ENCODE results near the gene VAMP5.
"Not testable (repeated sequence)": the region's sequence is repeated elsewhere in the genome, so short reads cannot be mapped to it uniquely, and the experiment has no call there.

VAMP5 gene

DNA sequence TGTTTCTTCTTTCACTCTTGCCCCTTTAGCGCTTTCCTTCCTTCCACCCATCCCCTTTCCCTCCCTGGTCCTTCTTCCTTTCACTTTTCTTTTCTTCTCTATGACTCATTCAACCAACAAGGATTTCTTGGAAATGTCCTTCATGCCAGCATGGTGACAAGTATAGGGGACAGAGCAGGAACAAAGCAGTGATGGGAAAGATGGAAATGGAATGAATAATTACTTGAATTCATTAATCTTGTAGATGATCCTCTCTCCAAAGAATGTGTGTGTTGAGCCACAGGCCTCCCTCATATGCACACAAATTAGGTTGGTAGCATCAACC is 1.5 kb downstream of the VAMP5 start:
- Histone ChIP-seq H3K9ac (peak overlapping the region in 10 of 11 experiments; percentile 83 to 96 (median 92); a peak in 20 of 22 replicates), H3K27me3 (no peaks in the 10 kb centered on the region), H3K4me2 (peak overlapping the region; percentile 89 to 100 (median 97)), H4K20me1 (no peaks in the 10 kb centered on the region), H3K27ac (peak overlapping the region in 10 of 11 experiments; percentile 73 to 96 (median 92); a peak in 20 of 22 replicates), H3K4me1 (peaks cover 95 to 98% (median 97%) of the 10 kb centered on the region in 10 experiments), H3K4me3 (peak overlapping the region; percentile 53 to 84 (median 78); a peak in 18 of 20 replicates), H3K36me3 (peaks cover 0 to 16% (median 0%) of the 10 kb centered on the region in 11 experiments; a peak in 8 of 22 replicates), H3K9me3 (replicated peaks in 1 of 11) (no peaks in the 10 kb centered on the region)
- TF ChIP-seq Cebpa-rat (IDR thresholded peaks at IDR 0.05): no peak

DNA sequence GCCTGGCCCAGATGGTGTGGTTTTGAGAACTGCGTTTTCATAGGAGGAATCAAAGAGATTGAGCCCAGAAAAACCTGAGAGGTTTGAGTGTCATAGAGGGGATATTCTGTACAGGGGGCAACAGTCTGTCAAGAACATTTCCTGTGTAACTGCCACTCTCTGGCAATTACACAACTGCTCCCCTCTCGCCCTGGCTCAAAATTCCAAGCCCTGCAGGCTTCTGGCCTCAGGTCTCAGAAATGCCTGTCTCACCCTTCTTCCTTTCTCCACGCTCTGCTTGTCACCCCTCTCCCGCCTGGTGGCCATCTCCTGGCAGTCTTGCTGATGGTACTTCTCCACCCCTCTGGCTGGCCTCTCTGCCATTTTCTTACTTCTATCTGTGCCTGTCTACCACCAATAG is 4.0 kb downstream of the VAMP5 start:
- TF ChIP-seq Cebpa-rat (IDR thresholded peaks at IDR 0.05): peak in 5 of 11 experiments; percentile 7 to 46 (median 34); a peak in 3 of 22 replicates
- H3K9me3 ChIP-seq (replicated peaks in 1 of 11): no peaks in the 10 kb centered on the region
- H3K4me3 ChIP-seq: peak overlapping the region in 7 of 10 experiments; percentile 6 to 54 (median 33); a peak in 10 of 20 replicates
- peak overlapping the region; percentile 51 to 96 (median 85); a peak in 21 of 22 replicates for H3K27ac ChIP-seq
- peak overlapping the region; percentile 89 to 100 (median 97) for H3K4me2 ChIP-seq
- peaks cover 5 to 26% (median 11%) of the 10 kb centered on the region in 11 experiments; a peak in 17 of 22 replicates for H3K36me3 ChIP-seq
- peaks cover 74 to 97% (median 81%) of the 10 kb centered on the region in 10 experiments for H3K4me1 ChIP-seq
- H4K20me1 ChIP-seq: no peaks in the 10 kb centered on the region
- H3K9ac ChIP-seq: peak overlapping the region; percentile 58 to 95 (median 68); a peak in 21 of 22 replicates
- no peaks in the 10 kb centered on the region for H3K27me3 ChIP-seq

DNA sequence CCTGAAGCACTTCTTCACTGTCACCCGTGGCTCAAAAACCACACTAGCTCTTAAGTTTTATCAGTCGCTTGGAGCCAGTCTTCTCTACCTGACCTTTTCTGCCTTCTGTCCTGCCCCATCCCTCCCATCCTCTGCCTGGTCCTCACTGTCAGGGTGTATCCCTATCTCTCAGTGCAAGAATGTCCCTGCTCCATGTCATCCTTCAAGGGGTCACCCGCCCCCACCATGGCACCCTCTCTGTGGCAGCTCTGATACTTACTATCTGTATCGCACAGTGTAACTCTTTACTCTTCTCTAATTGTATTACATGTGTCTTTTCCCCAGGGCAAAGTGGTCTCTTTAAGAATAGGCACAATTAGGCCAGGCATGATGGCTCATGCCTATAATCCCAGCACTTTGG is 4.4 kb downstream of the VAMP5 start:
- H3K9me3 ChIP-seq (replicated peaks in 1 of 11): no peaks in the 10 kb centered on the region
- H3K4me1 ChIP-seq: peaks cover 69 to 97% (median 77%) of the 10 kb centered on the region in 10 experiments
- peak overlapping the region in 5 of 10 experiments; percentile 12 to 54 (median 35); a peak in 7 of 20 replicates for H3K4me3 ChIP-seq
- peaks cover 5 to 30% (median 13%) of the 10 kb centered on the region in 11 experiments; a peak in 16 of 22 replicates for H3K36me3 ChIP-seq
- TF ChIP-seq Cebpa-rat (IDR thresholded peaks at IDR 0.05): no peak
- H4K20me1 ChIP-seq: no peaks in the 10 kb centered on the region
- no peaks in the 10 kb centered on the region for H3K27me3 ChIP-seq
- peak overlapping the region; percentile 89 to 100 (median 97) for H3K4me2 ChIP-seq
- peak overlapping the region; percentile 51 to 96 (median 85); a peak in 20 of 22 replicates for H3K27ac ChIP-seq
- peak overlapping the region; percentile 58 to 95 (median 68); a peak in 19 of 22 replicates for H3K9ac ChIP-seq

DNA sequence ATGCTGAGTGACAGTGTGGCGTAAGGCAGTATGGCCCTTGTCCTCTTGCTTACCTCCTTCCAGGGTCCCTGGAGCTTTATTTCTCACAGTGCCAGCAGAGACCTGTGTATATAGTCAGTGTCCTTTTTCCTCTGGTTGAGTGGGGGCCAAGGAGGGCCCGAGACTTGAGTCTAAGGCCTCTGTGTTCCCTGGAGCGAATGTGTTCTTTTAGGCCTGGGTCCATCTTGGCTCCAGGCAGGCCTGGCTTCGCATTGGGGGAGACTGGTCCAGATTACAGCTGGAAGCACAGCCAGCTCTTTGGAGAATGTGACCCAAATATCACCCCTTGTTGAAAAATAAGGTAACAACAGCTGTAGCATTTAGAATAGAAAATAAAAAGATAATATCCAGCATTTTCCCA is 5.0 kb downstream of the VAMP5 start:
- Histone ChIP-seq H3K36me3 (peaks cover 5 to 32% (median 13%) of the 10 kb centered on the region in 11 experiments; a peak in 16 of 22 replicates), H3K4me3 (peak overlapping the region in 1 of 10 experiments; percentile 6; a peak in 1 of 20 replicates), H3K4me1 (peaks cover 67 to 95% (median 75%) of the 10 kb centered on the region in 10 experiments), H3K27me3 (no peaks in the 10 kb centered on the region), H3K9ac (peak overlapping the region in 7 of 11 experiments; percentile 65 to 95 (median 69); a peak in 12 of 22 replicates), H3K4me2 (peak overlapping the region; percentile 89 to 100 (median 97)), H3K9me3 (replicated peaks in 1 of 11) (no peaks in the 10 kb centered on the region), H3K27ac (peak overlapping the region in 9 of 11 experiments; percentile 76 to 96 (median 93); a peak in 17 of 22 replicates), H4K20me1 (no peaks in the 10 kb centered on the region)
- no peak for TF ChIP-seq Cebpa-rat (IDR thresholded peaks at IDR 0.05)

DNA sequence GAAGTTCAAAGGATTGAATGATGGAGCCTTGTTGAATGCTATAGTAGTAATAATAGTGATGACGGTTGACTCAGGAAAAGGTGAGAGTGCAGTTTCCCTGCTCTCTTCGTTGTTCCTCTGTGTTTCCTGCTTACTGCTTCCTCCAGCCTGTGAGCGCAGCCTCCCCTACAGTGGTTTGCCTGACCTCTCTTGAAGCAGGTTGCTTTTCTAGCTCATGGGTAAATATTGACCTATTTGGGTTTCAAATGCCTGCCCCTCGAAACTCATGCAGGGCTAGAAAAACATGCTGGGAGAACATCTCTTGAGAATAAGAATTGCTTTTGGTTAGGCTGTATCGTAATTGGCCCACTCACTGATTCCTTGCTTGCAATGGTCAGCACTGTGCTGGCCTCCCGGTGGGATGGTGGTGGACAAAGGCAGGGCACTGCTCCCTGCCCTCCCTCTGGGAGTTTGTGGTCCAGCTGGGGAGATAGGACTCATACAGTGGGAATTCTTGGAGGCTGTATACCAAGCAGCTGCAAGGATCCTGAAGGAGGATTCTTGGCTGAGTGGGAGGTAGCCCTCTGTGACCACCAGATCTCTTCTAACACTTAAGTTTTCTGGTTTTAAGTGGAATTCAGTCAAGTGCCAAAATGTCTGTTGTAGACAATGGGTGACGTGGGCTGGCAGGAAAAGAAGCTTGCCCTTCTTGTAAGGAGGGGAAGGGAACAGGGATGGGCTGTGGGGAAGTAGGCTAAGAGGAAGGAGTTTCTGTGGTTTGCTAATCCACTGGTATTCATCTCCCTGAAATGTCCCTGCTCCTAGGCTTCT is 6.0 kb downstream of the VAMP5 start:
- peak overlapping the region in 10 of 11 experiments; percentile 4 to 95 (median 56); a peak in 15 of 22 replicates for H3K27ac ChIP-seq
- H3K4me3 ChIP-seq: peak overlapping the region in 5 of 10 experiments; percentile 9 to 33 (median 21); a peak in 4 of 20 replicates
- H3K27me3 ChIP-seq: no peaks in the 10 kb centered on the region
- peaks cover 68 to 93% (median 76%) of the 10 kb centered on the region in 10 experiments for H3K4me1 ChIP-seq
- peak overlapping the region in 9 of 11 experiments; percentile 2 to 64 (median 34); a peak in 11 of 22 replicates for H3K9ac ChIP-seq
- H4K20me1 ChIP-seq: no peaks in the 10 kb centered on the region
- TF ChIP-seq Cebpa-rat (IDR thresholded peaks at IDR 0.05): no peak
- no peaks in the 10 kb centered on the region for H3K9me3 ChIP-seq (replicated peaks in 1 of 11)
- peaks cover 5 to 32% (median 13%) of the 10 kb centered on the region in 11 experiments; a peak in 16 of 22 replicates for H3K36me3 ChIP-seq
- H3K4me2 ChIP-seq: peak overlapping the region; percentile 24 to 100 (median 97); a peak in 21 of 22 replicates

DNA sequence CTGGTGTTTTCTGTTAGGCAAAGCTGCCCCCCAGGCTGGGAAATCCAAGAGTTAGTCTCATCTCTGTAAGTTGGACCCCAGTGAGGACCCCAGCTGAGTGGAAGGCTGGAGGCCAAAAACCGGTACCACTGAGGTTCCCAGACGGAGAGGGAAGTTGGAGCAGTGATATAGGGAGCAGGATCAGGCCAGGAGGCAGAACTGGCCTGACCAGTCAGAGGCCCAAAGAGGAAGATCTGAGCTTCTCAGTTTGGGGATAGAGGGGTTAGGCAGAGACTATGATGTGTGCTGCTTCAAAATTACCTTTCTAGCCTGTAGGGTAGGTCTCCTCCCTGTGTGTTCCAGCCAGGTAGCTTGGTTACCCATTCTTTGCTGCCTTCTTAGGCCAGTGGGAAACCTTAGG is 6.7 kb downstream of the VAMP5 start:
- peak overlapping the region in 9 of 11 experiments; percentile 4 to 95 (median 56); a peak in 16 of 22 replicates for H3K27ac ChIP-seq

DNA sequence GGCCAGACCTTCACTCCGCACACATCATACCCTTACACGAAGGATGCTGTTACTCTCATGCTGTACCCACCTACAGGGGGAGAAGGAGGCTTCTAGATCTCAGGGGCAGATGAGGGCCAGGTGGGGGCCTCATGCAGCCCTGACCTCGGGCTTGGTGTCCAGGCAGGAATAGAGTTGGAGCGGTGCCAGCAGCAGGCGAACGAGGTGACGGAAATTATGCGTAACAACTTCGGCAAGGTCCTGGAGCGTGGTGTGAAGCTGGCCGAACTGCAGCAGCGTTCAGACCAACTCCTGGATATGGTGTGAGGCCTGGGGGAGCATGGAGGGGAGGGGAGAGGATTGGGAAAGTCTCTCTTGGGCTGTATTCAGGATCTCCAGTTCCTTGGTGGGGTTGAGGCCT is 7.3 kb downstream of the VAMP5 start:
- Histone ChIP-seq H3K4me2 (peak overlapping the region in 6 of 11 experiments; percentile 89 to 99 (median 97); a peak in 11 of 22 replicates), H3K4me1 (peaks cover 60 to 83% (median 68%) of the 10 kb centered on the region in 10 experiments), H3K9ac (peak overlapping the region in 2 of 11 experiments; percentile 52 to 64; a peak in 4 of 22 replicates), H3K4me3 (0 out of 20 replicates have a peak overlapping the region, but pooled peaks of 1 of the 10 experiments have one; percentile 21), H3K36me3 (peaks cover 6 to 34% (median 14%) of the 10 kb centered on the region in 11 experiments; a peak in 21 of 22 replicates), H4K20me1 (peaks cover 0 to 9% (median 4%) of the 10 kb centered on the region in 11 experiments; a peak in 10 of 22 replicates), H3K27me3 (no peaks in the 10 kb centered on the region), H3K9me3 (replicated peaks in 1 of 11) (no peaks in the 10 kb centered on the region), H3K27ac (peak overlapping the region in 5 of 11 experiments; percentile 53 to 95 (median 57); a peak in 6 of 22 replicates)
- no peak for TF ChIP-seq Cebpa-rat (IDR thresholded peaks at IDR 0.05)

More for the DNA sequence above, 6.7 kb downstream of the VAMP5 start:
- Histone ChIP-seq H3K27me3 (no peaks in the 10 kb centered on the region), H4K20me1 (peaks cover 0 to 3% (median 0%) of the 10 kb centered on the region in 11 experiments; a peak in 4 of 22 replicates), H3K4me2 (peak overlapping the region; percentile 24 to 100 (median 97); a peak in 21 of 22 replicates), H3K4me3 (peak overlapping the region in 4 of 10 experiments; percentile 9 to 33 (median 21); a peak in 4 of 20 replicates), H3K9me3 (replicated peaks in 1 of 11) (no peaks in the 10 kb centered on the region), H3K9ac (peak overlapping the region in 10 of 11 experiments; percentile 2 to 64 (median 41); a peak in 14 of 22 replicates), H3K4me1 (peaks cover 61 to 86% (median 68%) of the 10 kb centered on the region in 10 experiments), H3K36me3 (peaks cover 5 to 32% (median 13%) of the 10 kb centered on the region in 11 experiments; a peak in 16 of 22 replicates)
- TF ChIP-seq Cebpa-rat (IDR thresholded peaks at IDR 0.05): no peak

DNA sequence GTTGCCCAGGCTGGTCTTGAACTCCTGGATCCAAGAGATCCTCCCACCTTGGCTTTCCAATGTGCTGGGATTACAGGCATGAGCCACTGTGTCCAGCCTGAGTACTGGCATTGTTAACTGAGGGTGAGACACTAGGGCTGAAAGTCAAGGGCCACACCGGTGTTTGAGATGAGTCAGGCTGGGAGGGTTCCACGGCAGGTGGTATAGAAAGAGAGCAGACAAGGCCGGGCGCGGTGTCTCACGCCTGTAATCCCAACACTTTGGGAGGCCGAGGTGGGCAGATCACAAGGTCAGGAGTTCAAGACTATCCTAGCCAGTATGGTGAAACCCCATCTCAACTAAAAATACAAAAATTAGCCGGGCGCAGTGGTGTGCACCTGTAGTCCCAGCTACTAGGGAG is 8.1 kb downstream of the VAMP5 start:
- H3K9ac ChIP-seq: peak overlapping the region in 1 of 11 experiments; percentile 64; a peak in 1 of 22 replicates
- not testable (repeated sequence) for H3K9me3 ChIP-seq (replicated peaks in 1 of 11); H3K4me3 ChIP-seq; H3K27me3 ChIP-seq
- H3K36me3 ChIP-seq: peaks cover 13 to 41% (median 22%) of the 10 kb centered on the region in 11 experiments
- H3K27ac ChIP-seq: peak overlapping the region in 1 of 11 experiments; percentile 53; a peak in 2 of 22 replicates
- peaks cover 0 to 16% (median 10%) of the 10 kb centered on the region in 11 experiments; a peak in 11 of 22 replicates for H4K20me1 ChIP-seq
- peak overlapping the region in 2 of 11 experiments; percentile 89 to 97; a peak in 4 of 22 replicates for H3K4me2 ChIP-seq
- H3K4me1 ChIP-seq: peaks cover 60 to 83% (median 68%) of the 10 kb centered on the region in 10 experiments
